ENCODE measurements around the gene MPV17L2.
"Not testable (repeated sequence)": the region's sequence is repeated elsewhere in the genome, so short reads cannot be mapped to it uniquely, and the experiment has no call there.

Gene MPV17L2

DNA sequence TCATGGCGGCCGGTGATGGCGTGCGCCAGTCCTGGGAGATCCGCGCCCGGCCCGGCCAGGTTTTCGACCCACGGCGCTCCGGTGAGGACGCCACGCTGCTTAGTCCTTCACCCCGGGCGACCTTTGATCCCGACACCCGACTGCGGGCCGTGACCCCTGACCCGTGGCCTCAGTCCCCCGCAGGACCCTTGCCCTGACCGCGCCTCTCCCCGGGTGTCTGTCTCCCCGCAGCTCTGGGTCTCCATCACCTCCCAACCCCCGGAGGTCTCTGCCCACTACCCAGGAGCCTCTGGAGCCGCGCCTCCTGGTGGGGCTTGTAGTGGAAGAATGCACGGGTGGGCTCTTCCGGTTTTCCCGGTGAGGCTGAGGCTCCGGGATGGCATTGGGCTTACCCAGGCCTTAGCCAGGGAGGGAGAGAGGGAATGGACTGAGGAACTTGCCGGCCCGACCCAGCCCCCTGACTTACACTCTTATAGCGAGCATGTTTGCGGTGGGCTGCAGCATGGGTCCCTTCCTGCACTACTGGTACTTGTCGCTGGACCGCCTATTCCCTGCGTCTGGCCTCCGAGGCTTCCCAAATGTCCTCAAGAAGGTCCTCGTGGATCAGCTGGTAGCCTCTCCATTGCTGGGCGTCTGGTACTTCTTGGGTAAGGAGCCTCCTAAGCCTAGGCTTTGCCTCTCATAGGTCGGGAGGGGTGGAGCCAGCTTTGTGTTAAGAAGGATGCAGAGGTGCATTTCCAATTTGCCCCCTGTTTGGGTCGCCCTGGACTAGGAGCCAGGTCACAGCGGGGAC, 566 bp downstream of the MPV17L2 start:
- DNase-seq = no peak

DNA sequence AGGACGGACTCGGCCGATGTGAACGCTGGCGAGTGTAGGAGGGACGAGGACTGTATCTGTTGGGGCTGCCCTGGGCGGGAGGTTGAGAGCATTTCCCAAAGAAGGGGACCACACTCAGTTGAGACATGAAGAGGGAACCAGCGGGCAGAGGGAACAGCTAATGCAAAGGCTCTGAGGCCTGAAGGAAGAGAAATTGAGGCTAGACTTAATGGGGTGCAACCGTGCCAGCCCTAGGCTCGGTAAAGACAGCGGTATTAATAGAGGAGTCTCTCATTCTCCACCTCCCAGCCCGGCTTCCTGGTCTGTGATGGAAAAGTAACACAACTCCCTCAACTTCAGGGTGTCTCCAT, 1.1 kb downstream of the MPV17L2 start:
- no peak for DNase-seq

DNA sequence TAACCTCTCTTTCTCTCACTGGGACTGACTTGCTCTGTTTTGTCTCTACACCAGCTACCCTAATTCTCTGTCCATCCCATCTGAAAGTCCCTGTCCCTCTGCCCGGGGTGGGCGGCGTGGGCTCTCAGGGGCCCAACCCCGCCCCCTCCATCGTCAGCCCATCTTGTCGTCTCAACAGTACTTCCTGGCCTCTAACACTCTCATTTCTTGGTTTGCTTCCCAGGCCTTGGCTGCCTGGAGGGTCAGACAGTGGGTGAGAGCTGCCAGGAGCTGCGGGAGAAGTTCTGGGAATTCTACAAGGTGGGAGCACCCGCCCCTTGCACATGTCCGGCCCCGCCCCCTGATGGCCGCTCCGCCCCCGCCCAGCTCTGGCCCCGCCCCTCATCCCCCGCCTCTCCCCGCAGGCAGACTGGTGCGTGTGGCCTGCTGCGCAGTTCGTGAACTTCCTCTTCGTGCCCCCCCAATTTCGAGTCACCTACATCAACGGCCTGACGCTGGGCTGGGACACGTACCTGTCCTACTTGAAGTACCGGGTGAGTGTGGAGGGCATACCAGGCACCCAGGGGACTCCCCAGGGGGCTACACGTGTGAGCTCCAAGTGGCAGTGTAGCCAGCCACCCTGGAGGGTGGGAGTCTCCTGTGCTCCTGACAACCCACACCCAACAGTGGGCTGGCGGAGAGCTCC, 1.7 kb downstream of the MPV17L2 start:
- no peak for DNase-seq

- DNase-seq = no peak
Observed at GRCh38 chr19:18196511-18196845, 3.5 kb downstream of the MPV17L2 start.

DNA sequence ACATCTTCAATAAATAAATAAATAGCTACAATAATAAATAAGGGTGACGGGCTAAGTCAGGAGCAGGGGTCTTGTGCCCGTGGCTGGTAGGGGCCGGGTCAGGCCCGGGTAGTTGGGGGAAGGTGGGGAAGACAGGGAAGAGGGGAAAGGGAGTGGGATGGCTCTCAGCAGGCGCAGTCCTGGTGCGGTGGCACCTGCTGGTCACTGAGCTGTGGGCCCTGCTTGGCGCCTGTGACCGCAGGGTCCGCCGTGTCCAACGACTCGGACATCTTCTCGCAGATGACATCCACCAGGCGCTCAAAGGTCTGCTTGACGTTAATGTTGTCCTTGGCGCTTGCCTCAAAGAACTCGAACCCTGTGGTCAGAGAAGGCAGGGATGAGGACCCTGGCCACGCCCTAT, 4.3 kb downstream of the MPV17L2 start:
- DNase-seq = no peak

- no peak for DNase-seq
Observed at GRCh38 chr19:18197941-18198340, 4.9 kb downstream of the MPV17L2 start.

DNA sequence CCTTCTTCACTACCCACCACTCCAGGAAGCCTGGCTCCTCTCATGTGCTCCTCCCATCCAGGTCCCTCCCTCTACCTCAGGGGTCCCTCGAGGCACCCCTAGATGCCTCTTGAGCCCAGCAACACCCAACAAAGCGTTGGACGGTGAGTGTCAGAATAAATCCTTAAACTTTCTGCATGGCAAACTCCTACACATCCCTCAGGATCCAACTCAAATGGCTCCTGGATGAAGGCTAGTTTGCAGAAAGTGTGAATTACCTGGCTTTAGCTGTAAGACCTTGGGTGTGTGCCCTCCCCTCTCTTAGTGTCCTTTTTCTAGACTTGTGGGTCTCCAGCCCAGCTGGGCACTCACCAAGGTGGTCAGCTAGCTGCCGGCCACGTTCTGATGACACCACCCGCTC, 5.4 kb downstream of the MPV17L2 start:
- no peak for DNase-seq

- DNase-seq = no peak
Observed at GRCh38 chr19:18202397-18202777, 9.4 kb downstream of the MPV17L2 start.

GRCh38 chr19:18202778-18203407, 9.9 kb downstream of the MPV17L2 start:
- DNase-seq = no peak

- no peak for DNase-seq
Observed at GRCh38 chr19:18203408-18203862, 10.4 kb downstream of the MPV17L2 start.

DNA sequence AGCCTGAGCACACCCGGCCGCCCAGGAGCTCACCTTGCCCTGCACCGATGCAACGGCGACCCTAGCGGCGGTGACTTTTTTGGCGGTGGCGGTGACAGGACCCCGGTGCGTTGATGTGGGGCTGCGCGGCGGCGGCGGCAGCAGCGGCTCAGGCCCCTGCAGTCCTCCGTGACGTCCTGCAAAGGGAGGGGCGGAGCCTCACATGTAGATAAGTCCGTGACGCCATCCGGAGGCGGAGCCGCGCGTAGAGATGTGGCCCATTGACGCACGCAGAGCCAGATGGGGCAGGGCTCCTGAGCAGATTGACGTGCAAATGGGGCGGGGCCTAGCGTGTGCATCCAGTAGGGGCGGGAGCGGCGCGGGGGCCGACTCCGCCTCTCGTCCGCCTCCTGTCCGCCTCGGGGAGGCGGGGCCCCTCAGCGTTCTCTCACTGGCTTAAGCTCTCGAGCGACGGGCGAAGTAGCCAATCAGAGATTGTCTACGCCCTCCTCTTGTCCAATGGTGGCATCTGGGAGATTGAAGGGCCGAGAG, 10.9 kb downstream of the MPV17L2 start, which contains the start of gene RAB3A:
Gene RAB3A (minus strand): TSS at position 180 of the 531 bp plus-strand sequence. CDS start 1,302 bp downstream, outside the sequence.
- DNase-seq = peak; percentile 99

GRCh38 chr19:18204394-18205199, 11.6 kb downstream of the MPV17L2 start:
- no peak for DNase-seq

DNA sequence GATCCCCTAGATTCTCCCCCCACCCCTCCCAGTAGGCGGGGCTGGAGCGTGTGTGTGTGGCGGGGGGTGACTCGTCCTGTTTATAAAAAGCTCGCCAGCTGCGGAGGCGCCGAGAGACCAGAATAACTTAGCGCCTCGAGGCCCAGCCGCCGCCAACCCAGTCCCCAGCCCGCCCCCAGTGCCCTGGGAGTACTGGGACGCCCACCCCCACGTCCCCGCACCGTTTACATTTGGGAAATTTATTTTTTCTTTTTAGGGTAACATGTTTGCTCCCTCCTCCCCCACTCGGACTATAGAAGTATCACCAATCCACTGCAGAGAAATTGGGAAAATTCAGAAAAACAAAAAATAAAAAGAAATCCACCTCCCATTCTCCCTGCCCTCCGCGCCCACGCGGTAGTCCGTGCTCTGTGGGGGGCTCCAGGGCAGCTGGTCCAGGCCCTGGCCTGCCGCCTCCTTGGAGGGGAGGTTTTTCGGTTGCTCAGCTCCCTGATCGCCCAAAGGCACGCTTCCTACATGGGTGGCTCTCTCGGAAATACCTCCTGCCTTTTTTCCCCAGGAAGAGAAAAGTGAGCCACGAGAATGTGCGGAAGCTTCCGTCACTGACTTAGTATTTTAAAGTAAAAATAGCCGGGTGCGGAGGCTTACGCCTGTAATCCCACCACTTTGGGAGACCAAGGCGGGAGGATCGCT, 12.3 kb downstream of the MPV17L2 start:
- peak; percentile 42 for DNase-seq

GRCh38 chr19:18206018-18206417, 13.0 kb downstream of the MPV17L2 start:
- no peak for DNase-seq

GRCh38 chr19:18208098-18208951, 15.3 kb downstream of the MPV17L2 start:
- DNase-seq = peak; percentile 37

DNA sequence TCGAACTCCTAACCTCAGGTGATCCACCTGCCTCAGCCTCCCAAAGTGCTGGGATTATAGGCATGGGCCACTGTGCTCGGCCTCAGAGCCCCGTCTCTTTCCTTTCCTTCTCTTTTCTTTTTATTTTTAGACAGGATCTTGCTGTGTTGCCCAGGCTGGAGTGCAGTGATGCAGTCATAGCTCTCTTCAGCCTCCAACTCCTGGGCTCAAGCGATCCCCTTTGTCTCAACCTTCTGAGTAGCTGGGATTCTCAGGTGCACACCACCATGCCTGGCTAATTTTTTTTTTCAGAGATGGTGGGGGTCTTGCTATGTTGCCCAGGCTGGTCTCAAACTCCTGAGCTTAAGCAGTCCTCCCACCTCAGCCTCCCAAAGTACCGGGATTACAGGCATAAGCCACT, 16.9 kb downstream of the MPV17L2 start:
- DNase-seq = not testable (repeated sequence)

DNA sequence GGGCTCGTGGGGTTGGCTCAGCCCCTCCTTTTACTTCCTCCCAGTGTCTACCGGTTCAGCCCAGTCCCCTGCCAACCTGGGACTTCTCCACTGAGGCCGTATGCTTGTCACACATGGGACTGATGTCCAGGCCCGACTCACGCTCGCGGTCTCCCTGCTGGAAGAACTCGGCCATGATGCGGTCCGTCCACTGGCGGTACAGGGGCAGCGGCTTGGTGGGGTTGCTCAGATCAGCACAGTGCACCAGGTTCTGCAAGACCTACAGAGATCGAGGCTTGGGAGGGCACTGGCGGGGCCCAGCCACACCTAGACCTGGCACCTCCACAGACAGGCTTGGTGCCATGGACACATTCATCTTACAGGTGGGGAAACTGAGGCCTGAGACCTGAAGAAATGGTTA, 18.7 kb downstream of the MPV17L2 start:
- no peak for DNase-seq

DNA sequence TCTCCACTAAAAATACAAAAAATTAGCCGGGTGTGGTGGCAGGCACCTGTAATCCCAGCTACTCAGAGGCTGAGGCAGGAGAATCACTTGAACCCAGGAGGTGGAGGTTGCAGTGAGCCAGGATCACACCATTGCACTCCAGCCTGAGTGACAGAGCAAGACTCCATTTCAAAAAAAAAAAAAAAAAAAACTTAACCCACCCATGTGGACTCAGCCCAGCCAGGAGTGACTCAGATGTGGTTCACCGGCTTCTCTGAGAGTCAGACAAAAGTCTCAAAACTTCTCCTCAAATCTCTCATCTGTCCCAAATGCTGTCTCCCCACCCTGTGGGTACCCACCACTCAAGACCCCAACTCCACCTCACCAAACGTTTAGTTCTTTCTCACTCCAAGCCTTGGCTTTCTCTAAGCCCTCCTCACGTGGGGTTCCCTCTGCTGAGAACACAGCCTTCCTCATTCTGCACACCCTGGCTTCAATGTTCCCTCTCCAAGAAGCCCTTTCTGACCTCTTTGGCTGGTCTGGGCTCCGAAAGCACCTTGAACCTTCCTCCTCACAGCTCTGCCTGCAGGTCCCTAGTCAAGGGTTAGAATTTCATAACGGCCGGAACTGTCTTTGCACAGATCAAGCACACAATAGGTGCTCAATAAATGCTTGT, 21.9 kb downstream of the MPV17L2 start:
- no peak for DNase-seq

- no peak for DNase-seq
Observed at GRCh38 chr19:18216789-18217188, 23.8 kb downstream of the MPV17L2 start.

- no peak for DNase-seq
Observed at GRCh38 chr19:18218159-18218558, 25.1 kb downstream of the MPV17L2 start.

GRCh38 chr19:18218600-18218999, 25.6 kb downstream of the MPV17L2 start:
- no peak for DNase-seq

Data from activated CD4-positive, alpha-beta T cell treated with anti-CD3 and anti-CD28 coated beads for 1 hour (primary cell).